GM13976 (cell line): ENCODE measurements around the gene C9orf85.
"Not testable (repeated sequence)": the region's sequence is repeated elsewhere in the genome, so short reads cannot be mapped to it uniquely, and the experiment has no call there.

Experiments used
- DNase-seq: peaks from one replicate; pipeline ENCODE4 v3.0.0; 2012; ENCODE audit warnings: low spot score
- CTCF ChIP-seq: IDR thresholded peaks from 2 replicates; pipeline ENCODE4 v1.5.1; 2012; ENCODE audit warnings: borderline replicate concordance, mild to moderate bottlenecking; ENCODE audit not compliant: insufficient read depth; ENCODE audit errors: extremely low read depth, missing control alignments, control extremely low read depth
- in situ Hi-C: fragments of 300-500 bp; cut with MboI; formaldehyde crosslinking; loops from one replicate; pipeline ENCODE4 v1.12.0; 2022; ENCODE audit warnings: low sequenced_read_pairs, mixed read lengths, inconsistent platforms; ENCODE audit not compliant: unreplicated experiment

C9orf85 gene

GRCh38 chr9:71891557-71892189 lies 19.8 kb upstream of the C9orf85 start:
- no peak for TF ChIP-seq CTCF
- in situ Hi-C loops: no loop called here
- DNase-seq: no peak

GRCh38 chr9:71895117-71895516 lies 16.3 kb upstream of the C9orf85 start:
- no peak for DNase-seq
- no peak for TF ChIP-seq CTCF
- in situ Hi-C loops: no loop called here

GRCh38 chr9:71895955-71896354 lies 15.5 kb upstream of the C9orf85 start:
- TF ChIP-seq CTCF: no peak
- in situ Hi-C loops: no loop called here
- no peak for DNase-seq

GRCh38 chr9:71896761-71897160 lies 14.7 kb upstream of the C9orf85 start:
- in situ Hi-C loops: no loop called here
- no peak for TF ChIP-seq CTCF
- DNase-seq: no peak

- no peak for TF ChIP-seq CTCF
- in situ Hi-C loops: no loop called here
- DNase-seq: peak; percentile 43
Measured at GRCh38 chr9:71897577-71897976, 13.9 kb upstream of the C9orf85 start.

GRCh38 chr9:71898756-71899155 lies 12.7 kb upstream of the C9orf85 start:
- in situ Hi-C loops, DNase-seq: not testable (repeated sequence)

- in situ Hi-C loops: no loop called here
- no peak for TF ChIP-seq CTCF
- DNase-seq: no peak
Measured at GRCh38 chr9:71901695-71902597, 9.5 kb upstream of the C9orf85 start.
